GM12801 (cell line): Measurements from ENCODE around the gene RALGDS.

Experiments
- TF ChIP-seq, protein P1 (sequence below): IDR thresholded peaks from one replicate; pipeline ENCODE4 v1.5.1; 2011; ENCODE audit warnings: control low read depth; ENCODE audit not compliant: insufficient read length; ENCODE audit errors: extremely low read depth

Gene RALGDS

DNA sequence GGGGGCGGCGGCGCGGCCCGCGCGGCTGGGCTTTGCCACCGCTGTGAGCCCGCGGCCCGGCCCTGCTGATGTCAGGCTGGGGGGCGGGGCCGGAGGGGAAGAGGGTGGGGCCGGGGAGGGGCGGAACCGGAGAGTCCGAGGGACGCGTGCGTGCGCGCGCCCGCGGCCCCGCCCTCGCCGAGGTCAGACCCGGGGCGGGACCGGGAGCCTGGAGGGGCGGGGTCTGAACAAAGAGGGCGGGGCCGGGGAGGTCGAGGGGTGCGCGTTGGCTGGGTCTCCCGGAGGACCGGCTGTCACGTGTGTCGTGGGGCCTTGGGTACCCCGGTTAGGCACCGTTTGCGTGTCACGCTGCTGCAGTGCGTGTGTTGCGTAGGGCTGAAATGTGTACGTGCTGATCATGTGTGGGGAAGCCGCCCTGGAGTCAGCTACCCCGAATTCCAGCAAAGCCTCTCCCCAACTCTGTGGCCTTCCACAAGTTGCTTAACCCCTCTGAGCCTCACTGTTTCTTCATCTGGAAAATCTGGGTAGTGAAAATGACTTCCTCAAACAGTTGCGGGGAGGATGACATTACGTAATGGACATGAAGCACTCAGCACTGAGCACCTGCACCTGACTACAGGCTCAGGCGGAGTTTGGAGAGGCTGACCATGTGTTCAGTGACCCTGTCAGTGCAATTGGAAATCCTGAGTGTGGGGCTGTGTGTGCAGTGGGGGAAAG is at the start of gene RALGDS:
Gene RALGDS (minus strand): TSS at position 43 of the 717 bp plus-strand sequence. CDS start 86 bp downstream, outside the sequence.
- TF ChIP-seq, protein P1, sequence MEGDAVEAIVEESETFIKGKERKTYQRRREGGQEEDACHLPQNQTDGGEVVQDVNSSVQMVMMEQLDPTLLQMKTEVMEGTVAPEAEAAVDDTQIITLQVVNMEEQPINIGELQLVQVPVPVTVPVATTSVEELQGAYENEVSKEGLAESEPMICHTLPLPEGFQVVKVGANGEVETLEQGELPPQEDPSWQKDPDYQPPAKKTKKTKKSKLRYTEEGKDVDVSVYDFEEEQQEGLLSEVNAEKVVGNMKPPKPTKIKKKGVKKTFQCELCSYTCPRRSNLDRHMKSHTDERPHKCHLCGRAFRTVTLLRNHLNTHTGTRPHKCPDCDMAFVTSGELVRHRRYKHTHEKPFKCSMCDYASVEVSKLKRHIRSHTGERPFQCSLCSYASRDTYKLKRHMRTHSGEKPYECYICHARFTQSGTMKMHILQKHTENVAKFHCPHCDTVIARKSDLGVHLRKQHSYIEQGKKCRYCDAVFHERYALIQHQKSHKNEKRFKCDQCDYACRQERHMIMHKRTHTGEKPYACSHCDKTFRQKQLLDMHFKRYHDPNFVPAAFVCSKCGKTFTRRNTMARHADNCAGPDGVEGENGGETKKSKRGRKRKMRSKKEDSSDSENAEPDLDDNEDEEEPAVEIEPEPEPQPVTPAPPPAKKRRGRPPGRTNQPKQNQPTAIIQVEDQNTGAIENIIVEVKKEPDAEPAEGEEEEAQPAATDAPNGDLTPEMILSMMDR, result no peak

DNA sequence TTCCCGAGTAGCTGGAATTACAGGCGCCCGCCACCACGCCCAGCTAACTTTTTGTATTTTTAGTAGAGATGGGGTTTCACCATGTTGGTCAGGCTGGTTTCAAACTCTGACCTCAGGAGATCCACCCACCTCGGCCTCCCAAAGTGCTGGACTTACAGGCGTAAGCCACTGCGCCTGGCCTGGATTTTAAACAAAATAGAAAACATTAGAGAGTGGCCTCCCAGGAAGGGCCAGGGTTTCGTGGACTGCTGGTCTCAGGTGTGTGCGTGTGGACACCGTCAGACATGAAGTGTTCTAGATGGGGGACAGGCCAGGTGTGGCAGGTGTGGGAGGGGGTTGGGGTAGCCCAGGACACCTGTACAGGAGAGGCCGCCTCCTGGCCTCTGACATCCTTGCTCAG is 49.7 kb upstream of the RALGDS start:
- TF ChIP-seq, protein P1, result no peak

DNA sequence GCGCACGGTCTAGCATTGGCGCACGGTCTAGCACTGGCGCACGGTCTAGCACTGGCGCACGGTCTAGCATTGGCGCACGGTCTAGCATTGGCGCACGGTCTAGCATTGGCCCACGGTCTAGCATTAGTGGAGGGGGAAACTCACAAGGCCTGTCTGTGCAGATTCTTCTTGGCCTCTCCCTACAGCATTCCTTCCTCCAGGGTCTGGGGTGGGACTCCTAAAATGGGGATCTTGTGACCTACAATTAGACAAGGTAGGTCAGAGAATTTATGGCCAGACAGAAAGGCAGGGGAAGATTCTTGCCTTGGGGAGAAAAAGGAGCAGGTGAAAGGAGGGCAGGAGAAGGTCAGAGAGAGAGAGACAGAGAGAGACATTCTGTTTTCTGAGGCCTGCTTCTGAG is 48.1 kb upstream of the RALGDS start:
- TF ChIP-seq, protein P1, result no peak

DNA sequence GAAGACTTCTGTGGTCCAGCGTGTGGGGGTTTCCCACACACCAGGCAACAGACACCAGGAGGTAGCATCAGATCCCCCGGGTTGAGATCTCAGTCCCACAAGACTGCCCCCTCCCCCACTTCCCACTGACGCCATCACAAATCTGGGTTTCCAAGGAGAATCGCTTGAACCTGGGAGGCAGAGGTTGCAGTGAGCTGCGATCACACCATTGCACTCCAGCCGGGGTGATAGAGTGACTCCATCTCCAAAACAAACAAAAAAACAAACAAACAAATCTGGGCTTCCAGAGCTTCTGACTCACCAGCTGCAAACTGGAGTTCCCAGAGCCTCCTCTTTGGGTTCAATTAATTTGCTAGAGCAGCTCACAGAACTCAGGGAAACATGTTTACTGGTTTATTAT is 47.4 kb upstream of the RALGDS start:
- TF ChIP-seq, protein P1, result no peak

DNA sequence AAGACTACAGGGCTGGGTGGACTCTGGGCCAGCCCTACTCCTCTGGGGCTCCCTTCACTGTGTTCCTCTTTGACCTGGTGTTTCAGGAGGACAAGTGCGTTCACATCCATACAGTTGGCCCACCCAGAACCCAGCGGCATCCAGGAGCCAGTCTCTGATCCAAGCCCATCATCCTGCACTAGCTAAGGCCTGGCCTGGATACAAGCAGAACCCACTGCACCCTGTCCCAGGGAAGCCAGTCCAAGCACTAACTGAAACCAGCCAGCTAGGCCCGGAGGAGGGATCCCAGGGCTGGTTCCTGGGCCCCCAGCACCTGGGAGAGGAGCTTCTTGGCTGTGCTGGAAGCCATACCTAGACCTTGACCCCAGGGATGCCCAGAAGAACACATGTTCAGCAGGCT is 46.7 kb upstream of the RALGDS start:
- TF ChIP-seq, protein P1, result no peak

DNA sequence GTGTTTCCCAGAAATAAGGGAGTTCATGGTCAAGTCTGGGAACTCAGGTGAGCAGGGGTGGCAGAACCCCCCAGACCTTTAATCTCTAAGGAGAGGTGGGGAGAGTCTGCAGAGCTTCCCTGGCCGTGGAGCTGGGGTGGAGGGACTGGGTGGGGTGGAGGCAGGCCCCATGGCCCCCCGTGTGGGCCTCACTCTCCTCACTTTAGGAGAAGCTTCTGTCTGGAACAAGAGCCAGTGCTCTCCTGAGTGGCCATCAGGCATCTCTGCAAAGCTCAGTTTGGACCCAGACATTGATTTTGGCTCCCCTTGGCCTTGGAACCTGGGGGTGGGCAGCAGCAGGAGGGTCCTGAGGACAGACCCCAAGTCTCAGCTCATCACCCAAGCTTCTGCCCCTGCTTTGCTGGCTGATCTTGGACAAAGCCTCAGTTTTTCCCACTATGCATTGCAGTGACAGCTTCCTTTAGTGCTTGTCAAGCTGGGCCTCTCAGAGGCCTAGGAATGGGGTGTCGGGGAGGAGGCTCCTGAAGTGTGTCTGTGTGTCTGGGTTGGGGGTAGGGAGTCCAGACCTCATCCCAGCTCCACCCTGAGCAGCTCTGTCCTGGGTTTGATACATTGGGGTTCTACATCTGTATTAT is 46.2 kb upstream of the RALGDS start:
- TF ChIP-seq, protein P1, result no peak

DNA sequence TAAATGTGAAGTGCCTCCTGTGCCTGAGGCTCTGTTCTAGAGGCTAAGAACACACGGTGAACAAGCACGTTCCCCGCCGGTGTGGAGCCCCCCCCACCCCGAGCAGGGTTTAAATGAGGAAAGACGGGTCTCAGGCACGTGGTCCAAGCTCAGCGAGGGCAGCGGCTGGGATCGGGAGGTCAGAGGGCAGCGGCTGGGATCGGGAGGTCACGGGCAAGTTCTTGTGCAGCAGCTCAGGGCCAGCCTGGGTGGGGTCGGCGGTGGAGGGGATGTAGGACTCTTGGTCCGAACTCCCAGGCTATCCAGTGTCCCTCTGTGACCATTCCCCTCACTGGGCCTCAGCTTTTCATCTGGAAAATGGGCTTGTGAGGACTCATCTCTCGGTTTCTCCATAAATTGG is 45.4 kb upstream of the RALGDS start:
- TF ChIP-seq, protein P1, result no peak
